ENCODE results near the gene AMD1. TPM values are rescaled to one million over a fixed set of nuclear protein-coding genes. Genes with fewer than 3 reads are reported as not detected.
"Not testable (repeated sequence)": the region's sequence is repeated elsewhere in the genome, so short reads cannot be mapped to it uniquely, and the experiment has no call there.

AMD1 gene
- total RNA-seq (2014; rRNA removed; shearing (Covaris generic)), result 181 and 193 TPM in 2 replicates

- H3K36me3 ChIP-seq, result peaks cover 7% of the 10 kb centered on the region
- no peaks in the 10 kb centered on the region for H3K9me3 ChIP-seq (replicated peaks)
Observed at GRCh38 chr6:110873981-110874879, at the start of gene AMD1. TSS of gene AMD1 (plus strand) at chr6:110874785. CDS start at chr6:110875106, 321 bp downstream.

GRCh38 chr6:110826236-110827129, 48.1 kb upstream of the AMD1 start:
- Histone ChIP-seq H3K4me3 (no peak overlapping the region), H3K27me3 (no peaks in the 10 kb centered on the region), H3K4me1 (no peaks in the 10 kb centered on the region), H3K27ac (no peak overlapping the region), H3K9me3 (replicated peaks) (no peaks in the 10 kb centered on the region), H3K36me3 (no peaks in the 10 kb centered on the region)
- DNase-seq, result no peak

More at GRCh38 chr6:110873981-110874879, at the start of gene AMD1:
- H3K27me3 ChIP-seq, result no peaks in the 10 kb centered on the region
- peak; percentile 98 for DNase-seq
- H3K27ac ChIP-seq, result peak within 1 kb of the TSS; percentile 86
- H3K4me3 ChIP-seq, result peak within 1 kb of the TSS; percentile 93
- H3K4me1 ChIP-seq, result peaks cover 15% of the 10 kb centered on the region

- Histone ChIP-seq H3K4me3 (no peak overlapping the region), H3K9me3 (replicated peaks) (no peaks in the 10 kb centered on the region), H3K4me1 (no peaks in the 10 kb centered on the region), H3K27me3 (no peaks in the 10 kb centered on the region), H3K36me3 (no peaks in the 10 kb centered on the region), H3K27ac (no peak overlapping the region)
- no peak for DNase-seq
Observed at GRCh38 chr6:110828396-110828795, 46.2 kb upstream of the AMD1 start.

- Histone ChIP-seq H3K9me3 (replicated peaks) (no peaks in the 10 kb centered on the region), H3K27ac (no peak overlapping the region), H3K27me3 (no peaks in the 10 kb centered on the region), H3K4me3 (no peak overlapping the region), H3K4me1 (no peaks in the 10 kb centered on the region), H3K36me3 (no peaks in the 10 kb centered on the region)
- no peak for DNase-seq
Observed at GRCh38 chr6:110831405-110831804, 43.2 kb upstream of the AMD1 start.

- Histone ChIP-seq H3K27ac (no peak overlapping the region), H3K4me1 (no peaks in the 10 kb centered on the region), H3K4me3 (no peak overlapping the region), H3K9me3 (replicated peaks) (no peaks in the 10 kb centered on the region), H3K36me3 (no peaks in the 10 kb centered on the region), H3K27me3 (no peaks in the 10 kb centered on the region)
- DNase-seq, result no peak
Observed at GRCh38 chr6:110833831-110834230, 40.8 kb upstream of the AMD1 start.

- not testable (repeated sequence) for H3K4me1 ChIP-seq; H3K27ac ChIP-seq; H3K9me3 ChIP-seq (replicated peaks); H3K27me3 ChIP-seq; H3K36me3 ChIP-seq; H3K4me3 ChIP-seq; DNase-seq
Observed at GRCh38 chr6:110835751-110836150, 38.8 kb upstream of the AMD1 start.

GRCh38 chr6:110841266-110841665, 33.3 kb upstream of the AMD1 start:
- Histone ChIP-seq H3K9me3 (replicated peaks) (no peaks in the 10 kb centered on the region), H3K4me1 (no peaks in the 10 kb centered on the region), H3K27me3 (no peaks in the 10 kb centered on the region), H3K27ac (no peak overlapping the region), H3K36me3 (no peaks in the 10 kb centered on the region), H3K4me3 (no peak overlapping the region)
- no peak for DNase-seq

GRCh38 chr6:110849781-110850180, 24.8 kb upstream of the AMD1 start:
- DNase-seq, result no peak
- Histone ChIP-seq H3K4me1 (no peaks in the 10 kb centered on the region), H3K36me3 (no peaks in the 10 kb centered on the region)

GRCh38 chr6:110852773-110853172, 21.8 kb upstream of the AMD1 start:
- no peak for DNase-seq
- no peaks in the 10 kb centered on the region for H3K4me1 ChIP-seq

More at GRCh38 chr6:110849781-110850180, 24.8 kb upstream of the AMD1 start:
- H3K27me3 ChIP-seq, result no peaks in the 10 kb centered on the region
- no peaks in the 10 kb centered on the region for H3K9me3 ChIP-seq (replicated peaks)
- H3K27ac ChIP-seq, result no peak overlapping the region
- no peak overlapping the region for H3K4me3 ChIP-seq

GRCh38 chr6:110853754-110854477, 20.7 kb upstream of the AMD1 start:
- Histone ChIP-seq H3K27me3 (no peaks in the 10 kb centered on the region), H3K27ac (no peak overlapping the region), H3K4me3 (no peak overlapping the region), H3K36me3 (no peaks in the 10 kb centered on the region), H3K4me1 (no peaks in the 10 kb centered on the region), H3K9me3 (replicated peaks) (no peaks in the 10 kb centered on the region)
- no peak for DNase-seq

More at GRCh38 chr6:110852773-110853172, 21.8 kb upstream of the AMD1 start:
- H3K27ac ChIP-seq, result no peak overlapping the region
- H3K36me3 ChIP-seq, result no peaks in the 10 kb centered on the region
- H3K4me3 ChIP-seq, result no peak overlapping the region
- no peaks in the 10 kb centered on the region for H3K9me3 ChIP-seq (replicated peaks)
- no peaks in the 10 kb centered on the region for H3K27me3 ChIP-seq

GRCh38 chr6:110856296-110856695, 18.3 kb upstream of the AMD1 start:
- H3K4me1 ChIP-seq, result no peaks in the 10 kb centered on the region
- no peak for DNase-seq
- H3K36me3 ChIP-seq, result no peaks in the 10 kb centered on the region
- H3K4me3 ChIP-seq, result no peak overlapping the region
- no peaks in the 10 kb centered on the region for H3K27me3 ChIP-seq
- no peak overlapping the region for H3K27ac ChIP-seq
- no peaks in the 10 kb centered on the region for H3K9me3 ChIP-seq (replicated peaks)

GRCh38 chr6:110858016-110858415, 16.6 kb upstream of the AMD1 start:
- Histone ChIP-seq H3K9me3 (replicated peaks) (no peaks in the 10 kb centered on the region), H3K27ac (no peak overlapping the region), H3K36me3 (no peaks in the 10 kb centered on the region), H3K4me3 (no peak overlapping the region), H3K4me1 (no peaks in the 10 kb centered on the region), H3K27me3 (no peaks in the 10 kb centered on the region)
- no peak for DNase-seq

- H3K27me3 ChIP-seq, result no peaks in the 10 kb centered on the region
- H3K9me3 ChIP-seq (replicated peaks), result no peaks in the 10 kb centered on the region
- H3K4me3 ChIP-seq, result no peak overlapping the region
- no peak for DNase-seq
- H3K36me3 ChIP-seq, result no peaks in the 10 kb centered on the region
- H3K4me1 ChIP-seq, result no peaks in the 10 kb centered on the region
- H3K27ac ChIP-seq, result no peak overlapping the region
Observed at GRCh38 chr6:110858562-110859214, 15.9 kb upstream of the AMD1 start.

- no peaks in the 10 kb centered on the region for H3K9me3 ChIP-seq (replicated peaks)
- no peak overlapping the region for H3K27ac ChIP-seq
- H3K36me3 ChIP-seq, result no peaks in the 10 kb centered on the region
- no peak overlapping the region for H3K4me3 ChIP-seq
- DNase-seq, result no peak
- no peaks in the 10 kb centered on the region for H3K27me3 ChIP-seq
- H3K4me1 ChIP-seq, result peaks cover 3% of the 10 kb centered on the region
Observed at GRCh38 chr6:110859335-110859792, 15.2 kb upstream of the AMD1 start.

Measured in SJCRH30 (cell line).